SU-DHL-6 (cell line): ENCODE data around the gene SOCS2.

ENCODE experiments used
- H2AFZ ChIP-seq: fragments of 200-600 bp; sonication (generic); 2 replicates; pipeline ENCODE4 v1.6.1; 2014; ENCODE audit warnings: low read depth, mild to moderate bottlenecking, moderate library complexity, mixed read lengths, antibody characterized with exemption, low read length; ENCODE audit not compliant: severe bottlenecking
- H3F3A ChIP-seq: fragments of 200-600 bp; shearing (Covaris generic); 2 replicates; pipeline ENCODE4 v1.6.0; 2016; ENCODE audit warnings: antibody characterized with exemption, mild to moderate bottlenecking; ENCODE audit not compliant: insufficient read depth
- H3K27ac ChIP-seq: fragments of 200-600 bp; sonication (generic); 2 replicates; pipeline ENCODE4 v1.5.1; 2016; ENCODE audit warnings: low read depth, mild to moderate bottlenecking, low read length, moderate library complexity, mixed read lengths
- H3K27me3 ChIP-seq: fragments of 200-600 bp; sonication (generic), shearing (Covaris generic); 2 replicates; pipeline ENCODE4 v1.6.0; 2014; ENCODE audit warnings: mild to moderate bottlenecking, low read length
- H3K36me3 ChIP-seq: fragments of 200-600 bp; sonication (generic); 2 replicates; pipeline ENCODE4 v1.6.1; 2014; ENCODE audit warnings: mild to moderate bottlenecking, low read length, mixed read lengths
- H3K4me2 ChIP-seq: fragments of 300-600, 200-600 bp; shearing (Covaris generic), sonication (generic); 2 replicates; pipeline ENCODE4 v1.6.0; 2014; ENCODE audit warnings: low read length, low read depth, mild to moderate bottlenecking; ENCODE audit not compliant: poor library complexity, severe bottlenecking
- H3K4me3 ChIP-seq: fragments of 200-600 bp; sonication (generic); 2 replicates; pipeline ENCODE4 v1.5.1; 2014; ENCODE audit warnings: antibody characterized with exemption, low read length, mild to moderate bottlenecking, mixed read lengths; ENCODE audit not compliant: insufficient read depth, poor library complexity, severe bottlenecking
- H3K79me2 ChIP-seq: fragments of 200-600 bp; sonication (generic); 2 replicates; pipeline ENCODE4 v1.6.1; 2014; ENCODE audit warnings: mild to moderate bottlenecking, low read length, moderate library complexity; ENCODE audit not compliant: insufficient read depth
- H3K9ac ChIP-seq: fragments of 200-600 bp; sonication (generic); 2 replicates; pipeline ENCODE4 v1.7.0; 2014; ENCODE audit warnings: mild to moderate bottlenecking, low read length
- H3K9me2 ChIP-seq: fragments of 200-600 bp; sonication (generic); replicated peaks from 2 replicates; pipeline ENCODE4 v1.6.1; 2014; ENCODE audit warnings: low read length; ENCODE audit not compliant: insufficient read depth
- H3K9me3 ChIP-seq: fragments of 200-600 bp; sonication (generic); 2 replicates; pipeline ENCODE4 v1.6.1; 2014; ENCODE audit warnings: low read length, mixed read lengths; ENCODE audit not compliant: insufficient read depth
- H4K20me1 ChIP-seq: fragments of 200-600 bp; sonication (generic); 2 replicates; pipeline ENCODE4 v1.6.1; 2014; ENCODE audit warnings: low read depth, mild to moderate bottlenecking, antibody characterized with exemption, low read length, moderate library complexity, mixed read lengths
- EZH2phosphoT487 ChIP-seq: fragments of 200-600 bp; sonication (generic), shearing (Covaris generic); conservative IDR thresholded peaks from 2 replicates; pipeline ENCODE4 v1.6.1; 2018; ENCODE audit warnings: mild to moderate bottlenecking, antibody characterized with exemption, low read length, moderate library complexity, mixed read lengths
- TF ChIP-seq, protein P1 (sequence below): fragments of 200-600 bp; sonication (generic); IDR thresholded peaks from one replicate; pipeline ENCODE4 v1.5.1; 2017; ENCODE audit warnings: antibody characterized with exemption, mild to moderate bottlenecking, low read length, moderate library complexity; ENCODE audit not compliant: insufficient read depth, poor library complexity, severe bottlenecking

SOCS2 gene

DNA sequence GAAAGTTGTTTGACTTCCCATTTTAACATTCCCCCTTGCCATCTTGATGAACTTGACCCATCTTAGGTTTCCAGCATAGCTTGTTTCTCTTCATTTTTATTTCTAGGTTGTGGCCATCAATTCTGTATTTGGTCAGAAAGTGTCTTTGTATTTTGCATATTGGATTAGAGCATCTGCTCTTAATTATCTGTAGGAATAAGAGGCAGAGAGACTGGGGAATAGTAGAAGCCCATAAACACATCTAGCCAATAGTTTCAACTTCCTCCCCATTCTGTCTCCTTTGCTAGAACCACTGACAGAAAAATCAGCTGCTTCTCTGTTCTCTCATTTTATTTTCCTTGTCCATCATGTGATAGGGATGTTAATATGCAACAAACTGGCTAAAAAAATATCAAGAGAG lies 8.2 kb downstream of the SOCS2 start:
- H4K20me1 ChIP-seq, result no peaks in the 10 kb centered on the region

DNA sequence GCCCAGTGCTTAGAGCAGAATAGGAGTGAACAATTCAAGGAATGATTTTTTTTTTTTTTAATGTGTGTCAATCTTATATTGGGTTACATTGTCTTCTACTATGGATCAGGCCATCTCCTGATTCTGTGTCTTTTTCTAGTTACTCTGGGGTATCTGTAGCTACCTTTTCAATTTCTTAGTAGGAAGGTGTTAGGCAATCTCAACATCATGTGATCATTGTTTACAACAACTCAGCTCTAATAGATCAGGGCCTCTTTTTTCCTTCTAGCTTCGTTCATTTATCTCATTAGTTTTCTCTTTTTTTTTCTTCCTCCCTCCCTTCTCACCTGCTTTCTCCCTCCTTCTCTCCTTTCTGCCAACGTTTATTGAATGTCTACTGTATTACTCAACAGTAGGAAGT lies 8.9 kb downstream of the SOCS2 start:
- Histone ChIP-seq H3K79me2 (no peaks in the 10 kb centered on the region), H3K9me2 (no peaks in the 10 kb centered on the region), H3K27ac (no peak overlapping the region), H3K4me3 (no peak overlapping the region), H2AFZ (no peak overlapping the region), H3K9me3 (no peaks in the 10 kb centered on the region), H3K9ac (no peak overlapping the region), H3K36me3 (no peaks in the 10 kb centered on the region), H3K27me3 (no peaks in the 10 kb centered on the region), H4K20me1 (no peaks in the 10 kb centered on the region), H3F3A (no peaks in the 10 kb centered on the region), H3K4me2 (no peak overlapping the region)
- TF ChIP-seq EZH2phosphoT487, result no peak
- TF ChIP-seq, protein P1, sequence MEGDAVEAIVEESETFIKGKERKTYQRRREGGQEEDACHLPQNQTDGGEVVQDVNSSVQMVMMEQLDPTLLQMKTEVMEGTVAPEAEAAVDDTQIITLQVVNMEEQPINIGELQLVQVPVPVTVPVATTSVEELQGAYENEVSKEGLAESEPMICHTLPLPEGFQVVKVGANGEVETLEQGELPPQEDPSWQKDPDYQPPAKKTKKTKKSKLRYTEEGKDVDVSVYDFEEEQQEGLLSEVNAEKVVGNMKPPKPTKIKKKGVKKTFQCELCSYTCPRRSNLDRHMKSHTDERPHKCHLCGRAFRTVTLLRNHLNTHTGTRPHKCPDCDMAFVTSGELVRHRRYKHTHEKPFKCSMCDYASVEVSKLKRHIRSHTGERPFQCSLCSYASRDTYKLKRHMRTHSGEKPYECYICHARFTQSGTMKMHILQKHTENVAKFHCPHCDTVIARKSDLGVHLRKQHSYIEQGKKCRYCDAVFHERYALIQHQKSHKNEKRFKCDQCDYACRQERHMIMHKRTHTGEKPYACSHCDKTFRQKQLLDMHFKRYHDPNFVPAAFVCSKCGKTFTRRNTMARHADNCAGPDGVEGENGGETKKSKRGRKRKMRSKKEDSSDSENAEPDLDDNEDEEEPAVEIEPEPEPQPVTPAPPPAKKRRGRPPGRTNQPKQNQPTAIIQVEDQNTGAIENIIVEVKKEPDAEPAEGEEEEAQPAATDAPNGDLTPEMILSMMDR, result no peak

More for the DNA sequence above, 8.2 kb downstream of the SOCS2 start:
- H3K4me3 ChIP-seq, result no peak overlapping the region
- H3K9ac ChIP-seq, result no peak overlapping the region
- no peaks in the 10 kb centered on the region for H3F3A ChIP-seq
- H2AFZ ChIP-seq, result no peak overlapping the region
- H3K9me3 ChIP-seq, result no peaks in the 10 kb centered on the region
- no peak overlapping the region for H3K4me2 ChIP-seq
- no peak for TF ChIP-seq EZH2phosphoT487
- TF ChIP-seq, protein P1, result no peak
- H3K27ac ChIP-seq, result no peak overlapping the region
- no peaks in the 10 kb centered on the region for H3K27me3 ChIP-seq
- H3K79me2 ChIP-seq, result no peaks in the 10 kb centered on the region
- H3K36me3 ChIP-seq, result no peaks in the 10 kb centered on the region
- H3K9me2 ChIP-seq, result no peaks in the 10 kb centered on the region

DNA sequence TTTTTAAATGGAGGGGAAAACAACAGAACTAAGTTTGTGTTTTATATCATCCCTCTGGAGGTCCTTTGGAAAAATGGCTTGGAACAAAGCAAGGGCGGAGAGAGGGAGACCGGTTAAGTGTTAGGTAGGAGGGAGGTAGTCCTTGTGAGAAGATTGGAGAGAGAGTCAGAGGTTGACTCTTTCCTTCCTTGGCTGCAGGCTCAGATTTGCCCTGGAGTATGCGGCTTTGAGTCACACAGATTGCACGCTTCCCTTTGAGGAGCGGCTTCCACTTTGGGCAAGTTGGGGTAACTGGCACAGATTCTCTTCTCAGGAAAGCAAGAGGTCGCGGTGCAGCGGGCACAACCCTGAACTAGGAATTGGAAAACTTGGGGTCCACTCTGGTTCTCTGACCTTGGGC lies 9.9 kb downstream of the SOCS2 start:
- no peaks in the 10 kb centered on the region for H3K27me3 ChIP-seq
- no peaks in the 10 kb centered on the region for H3K9me2 ChIP-seq

More for the DNA sequence above, 9.9 kb downstream of the SOCS2 start:
- Histone ChIP-seq H4K20me1 (no peaks in the 10 kb centered on the region), H3K9ac (no peak overlapping the region), H3K36me3 (no peaks in the 10 kb centered on the region), H3F3A (no peaks in the 10 kb centered on the region), H3K4me2 (no peak overlapping the region), H3K9me3 (no peaks in the 10 kb centered on the region), H3K79me2 (no peaks in the 10 kb centered on the region), H3K4me3 (no peak overlapping the region), H3K27ac (no peak overlapping the region), H2AFZ (no peak overlapping the region)
- no peak for TF ChIP-seq EZH2phosphoT487
- TF ChIP-seq, protein P1, result no peak
